WTC11 (cell line): Measurements from ENCODE around the gene PDE6B. TPM values are rescaled to one million over a fixed set of nuclear protein-coding genes. Genes with fewer than 3 reads are reported as not detected.

Experiments used
- ATAC-seq: fragments of 200-7000 bp; cut with Tn5 transposase; 2 replicates; pipeline ENCODE4 v1.10.0; 2021; ENCODE audit warnings: mild to moderate bottlenecking, moderate library complexity
- CTCF ChIA-PET: fragments of 300-600 bp; sonication (Branson Sonifier 250); formaldehyde crosslinking; loops from one replicate; lab custom pipeline; 2021; ENCODE audit warnings: antibody characterized with exemption; lab: Charles Lee
- POLR2A ChIA-PET: fragments of 350-600 bp; sonication (Branson Sonifier 250); formaldehyde crosslinking; loops from one replicate; lab custom pipeline; 2021; ENCODE audit warnings: antibody characterized with exemption; lab: Charles Lee
- DNase-seq: peaks from one replicate; pipeline ENCODE4 v3.0.0; 2021; ENCODE audit warnings: low spot score
- H3K27ac Mint-ChIP-seq: 2 replicates; pipeline ENCODE4 v1.8.0; 2021; ENCODE audit warnings: mixed read lengths
- H3K27me3 Mint-ChIP-seq: 2 replicates; pipeline ENCODE4 v1.8.0; 2021; ENCODE audit warnings: low read depth, mild to moderate bottlenecking, moderate library complexity, mixed read lengths
- H3K36me3 Mint-ChIP-seq: 2 replicates; pipeline ENCODE4 v1.8.0; 2021; ENCODE audit warnings: mixed read lengths
- H3K4me1 Mint-ChIP-seq: 2 replicates; pipeline ENCODE4 v1.8.0; 2022; ENCODE audit warnings: mixed read lengths
- H3K4me3 Mint-ChIP-seq: 2 replicates; pipeline ENCODE4 v1.8.0; 2021; ENCODE audit warnings: mild to moderate bottlenecking, moderate library complexity, mixed read lengths
- H3K9me3 Mint-ChIP-seq: 2 replicates; pipeline ENCODE4 v1.8.0; 2021; ENCODE audit warnings: mixed read lengths
- ARID4B ChIP-seq: sonication (generic); formaldehyde crosslinking; IDR thresholded peaks from 2 replicates; pipeline ENCODE4 v1.8.0; 2023; ENCODE audit warnings: missing genetic modification reagents, mild to moderate bottlenecking, borderline replicate concordance
- EMX1 ChIP-seq: fragments of 250-450 bp; sonication (Bioruptor Pico); IDR thresholded peaks from 2 replicates; pipeline ENCODE4 v1.8.0; 2021; ENCODE audit warnings: mild to moderate bottlenecking
- NFE2L1 ChIP-seq: sonication (generic); formaldehyde crosslinking; IDR thresholded peaks from 2 replicates; pipeline ENCODE4 v1.8.1; 2023; ENCODE audit warnings: missing genetic modification reagents
- NR1H2 ChIP-seq: sonication (generic); formaldehyde crosslinking; IDR thresholded peaks from 2 replicates; pipeline ENCODE4 v1.9.0; 2021; ENCODE audit warnings: mild to moderate bottlenecking, moderate library complexity, missing genetic modification reagents
- STAT6 ChIP-seq: sonication (generic); formaldehyde crosslinking; conservative IDR thresholded peaks from 2 replicates; pipeline ENCODE4 v1.8.1; 2023; ENCODE audit warnings: mild to moderate bottlenecking, low read depth, missing genetic modification reagents, moderate library complexity
- ZNF232 ChIP-seq: sonication (generic); formaldehyde crosslinking; IDR thresholded peaks from 2 replicates; pipeline ENCODE4 v1.8.0; 2022; ENCODE audit warnings: mild to moderate bottlenecking, missing genetic modification reagents
- ZNF263 ChIP-seq: sonication (generic); formaldehyde crosslinking; IDR thresholded peaks from 2 replicates; pipeline ENCODE4 v1.8.1; 2022; ENCODE audit warnings: low read depth, mild to moderate bottlenecking, moderate library complexity, missing genetic modification reagents
- ZNF281 ChIP-seq: sonication (generic); formaldehyde crosslinking; IDR thresholded peaks from 2 replicates; pipeline ENCODE4 v1.8.0; 2023; ENCODE audit warnings: mild to moderate bottlenecking, missing genetic modification reagents
- ZNF317 ChIP-seq: sonication (generic); formaldehyde crosslinking; IDR thresholded peaks from 2 replicates; pipeline ENCODE4 v1.8.1; 2023; ENCODE audit warnings: low read depth, mild to moderate bottlenecking, moderate library complexity, missing genetic modification reagents, borderline replicate concordance
- total RNA-seq: library from RNA; stranded (reverse); gene quantifications from 3 replicates; pipeline ENCODE4 v1.2.3, GENCODE V29; 2021

PDE6B gene
- total RNA-seq, 1 experiment from 2014 or later = 7.1 TPM

- Mint-ChIP-seq H3K27ac (no peak overlapping the region), H3K27me3 (no peaks in the 10 kb centered on the region; the same call in 1 of the 2 replicates), H3K36me3 (peaks cover 4% of the 10 kb centered on the region), H3K4me1 (peaks cover 3% of the 10 kb centered on the region), H3K4me3 (no peak overlapping the region), H3K9me3 (peaks cover 9% of the 10 kb centered on the region; the same call in 1 of the 2 replicates)
- ChIA-PET POLR2A (no interaction called here), CTCF (no interaction called here)
- no peak for ATAC-seq
- no peak for DNase-seq
- no peak for TF ChIP-seq ARID4B (CRISPR knock-in tag)
Observed at GRCh38 chr4:661231-661630, 35.9 kb downstream of the PDE6B start.

- Mint-ChIP-seq H3K4me1 (peaks cover 3% of the 10 kb centered on the region), H3K27ac (no peak overlapping the region), H3K4me3 (peak overlapping the region; percentile 67), H3K27me3 (no peaks in the 10 kb centered on the region; the same call in 1 of the 2 replicates)
- POLR2A ChIA-PET = interaction anchor here (0.6 kb wide), 1 partner anchor 18 kb away, joined by 3 read pairs; no protein-coding TSS in a partner anchor
- no peak for ATAC-seq
- TF ChIP-seq ZNF232 (CRISPR knock-in tag) = no peak
- TF ChIP-seq NR1H2 (CRISPR knock-in tag) = 0 out of 2 replicates have a peak, but pooled peaks have one; percentile 15
- TF ChIP-seq, all 79 proteins: peak for 1
- Mint-ChIP-seq H3K36me3 (peaks cover 4% of the 10 kb centered on the region), H3K9me3 (peaks cover 9% of the 10 kb centered on the region; the same call in 1 of the 2 replicates)
- no peak for DNase-seq
- CTCF ChIA-PET = interaction anchor here (0.6 kb wide), 1 partner anchor 28 kb away, joined by 3 read pairs; no protein-coding TSS in a partner anchor
Observed at GRCh38 chr4:661881-662761, 36.7 kb downstream of the PDE6B start.

- peaks cover 4% of the 10 kb centered on the region for H3K36me3 Mint-ChIP-seq
- ChIA-PET CTCF (interaction anchor here (1.6 to 2.6 kb wide), 3 partner anchors 11 to 60 kb away, joined by 12 to 17 read pairs (median 13); partner anchors contain the start of genes ATP5ME and MYL5), POLR2A (interaction anchor here (0.6 to 0.7 kb wide), 3 partner anchors 10 to 52 kb away, joined by 3 read pairs; no protein-coding TSS in a partner anchor)
- no peak for TF ChIP-seq ZNF281 (CRISPR knock-in tag)
- no peak for TF ChIP-seq NFE2L1 (CRISPR knock-in tag)
- no peak for TF ChIP-seq EMX1
- no peak for TF ChIP-seq STAT6 (CRISPR knock-in tag)
- TF ChIP-seq ZNF263 (CRISPR knock-in tag) = no peak
- TF ChIP-seq ZNF317 (CRISPR knock-in tag) = no peak
- peak overlapping the region; percentile 67 for H3K4me3 Mint-ChIP-seq
- peaks cover 9% of the 10 kb centered on the region; the same call in 1 of the 2 replicates for H3K9me3 Mint-ChIP-seq
- no peak for DNase-seq
- H3K27me3 Mint-ChIP-seq = no peaks in the 10 kb centered on the region; the same call in 1 of the 2 replicates
- no peak overlapping the region for H3K27ac Mint-ChIP-seq
- H3K4me1 Mint-ChIP-seq = peaks cover 3% of the 10 kb centered on the region
- ATAC-seq = no peak; the same call in 1 of the 2 replicates
Observed at GRCh38 chr4:663046-663437, 37.7 kb downstream of the PDE6B start.
